NOMO-1 treated with DMSO at 0.1 percent for 48 hours (cell line): ENCODE data around the gene CCDC85A.

Source experiments
- DNase-seq: peaks from one replicate; lab custom pipeline; 2025; ENCODE audit not compliant: unreplicated experiment; lab: John Stamatoyannopoulos, UW

The CCDC85A gene

DNA sequence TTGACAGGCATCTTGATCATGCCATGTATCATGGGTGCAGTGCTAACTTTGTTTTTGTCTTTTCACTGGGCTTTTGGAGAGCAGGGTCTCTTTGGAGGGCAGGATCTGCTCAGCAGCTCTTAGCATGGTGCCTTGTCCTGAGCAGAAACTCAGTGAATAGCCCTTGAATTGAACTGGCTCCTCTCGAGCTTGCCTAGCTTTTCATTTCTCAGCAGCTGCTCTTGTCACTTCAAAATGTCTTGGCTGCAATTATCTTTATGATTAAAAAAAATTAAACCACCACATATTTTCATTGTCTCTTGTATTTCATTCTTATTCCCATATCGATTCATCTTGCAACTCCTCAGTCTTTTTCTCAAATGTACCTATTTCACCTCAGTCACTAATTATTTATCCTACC is 50.5 kb downstream of the CCDC85A start:
- no peak for DNase-seq

DNA sequence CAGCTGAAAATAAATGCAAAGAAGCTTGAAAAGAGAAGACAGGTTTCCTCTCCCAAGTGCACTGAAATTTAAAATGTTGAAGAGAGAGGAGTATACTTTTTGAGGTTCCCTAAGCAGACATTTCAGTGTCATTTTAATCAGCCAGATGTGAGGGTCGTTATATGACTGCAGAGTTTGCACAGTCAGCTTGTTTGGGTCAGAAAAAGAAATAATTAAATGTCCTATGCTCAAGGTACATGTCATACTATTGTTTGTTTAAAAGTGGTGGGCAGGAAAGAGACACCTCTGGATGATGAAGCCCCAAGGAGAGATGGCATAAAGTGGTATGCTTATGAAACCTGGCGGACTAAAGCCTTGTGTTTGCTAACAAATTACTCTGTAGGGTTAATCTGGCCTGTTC is 55.2 kb downstream of the CCDC85A start:
- no peak for DNase-seq

DNA sequence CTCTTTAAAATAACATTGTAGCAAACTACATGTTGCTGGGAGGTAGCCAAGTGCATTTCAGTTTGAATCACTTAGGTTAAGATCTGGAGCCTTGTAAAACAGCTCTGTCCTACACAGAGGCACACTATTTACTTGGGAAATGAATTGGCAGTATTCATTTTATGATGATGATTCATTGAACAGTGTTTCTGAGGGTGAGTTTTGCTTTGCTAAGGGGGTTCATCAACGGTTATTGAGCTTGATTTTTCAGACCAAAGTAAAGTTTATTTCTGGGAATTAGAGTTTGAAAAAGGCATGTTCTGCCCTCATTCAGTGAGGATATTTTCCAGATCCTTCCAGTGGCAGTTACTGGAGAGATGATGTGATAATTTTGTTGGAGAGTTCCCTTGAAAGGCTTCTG is 55.6 kb downstream of the CCDC85A start:
- DNase-seq: no peak

DNA sequence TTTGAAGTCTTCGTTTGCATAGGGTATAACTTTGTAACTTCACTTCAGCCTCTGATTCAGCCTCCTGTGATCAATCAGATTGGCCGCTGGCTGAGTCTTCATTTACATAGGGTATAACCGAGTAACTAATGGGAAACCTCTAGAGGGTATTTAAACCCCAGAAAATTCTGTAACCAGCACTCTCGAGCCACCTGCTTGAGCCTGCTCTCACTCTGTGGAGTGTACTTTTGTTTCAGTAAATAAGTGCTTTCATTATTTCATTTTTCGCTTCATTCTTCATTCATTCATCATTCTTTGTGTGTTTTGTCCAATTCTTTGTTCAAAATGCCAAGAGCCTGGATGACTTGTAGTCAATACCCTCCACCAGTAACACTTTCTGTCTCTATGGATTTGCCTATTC is 56.4 kb downstream of the CCDC85A start:
- DNase-seq: no peak

DNA sequence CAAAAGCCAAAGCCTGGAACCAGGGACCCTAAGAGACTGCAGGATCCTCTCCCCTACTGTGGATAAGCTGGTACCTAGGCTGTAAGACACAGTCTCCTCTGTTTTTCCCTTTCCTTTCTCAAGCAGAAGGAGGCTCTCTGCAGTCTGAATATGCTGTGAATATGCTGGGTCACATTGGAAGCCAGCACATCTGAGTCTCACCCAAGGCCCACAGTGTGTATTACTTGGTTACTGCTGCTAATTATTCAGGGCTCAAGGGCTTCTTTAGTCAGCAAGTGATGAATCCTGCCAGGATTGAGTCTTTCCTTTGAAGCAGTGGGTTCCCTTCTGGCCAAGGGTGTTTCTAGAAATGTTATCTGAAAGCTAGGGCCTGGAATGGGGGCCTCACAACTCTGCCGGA is 60.7 kb downstream of the CCDC85A start:
- DNase-seq: no peak

DNA sequence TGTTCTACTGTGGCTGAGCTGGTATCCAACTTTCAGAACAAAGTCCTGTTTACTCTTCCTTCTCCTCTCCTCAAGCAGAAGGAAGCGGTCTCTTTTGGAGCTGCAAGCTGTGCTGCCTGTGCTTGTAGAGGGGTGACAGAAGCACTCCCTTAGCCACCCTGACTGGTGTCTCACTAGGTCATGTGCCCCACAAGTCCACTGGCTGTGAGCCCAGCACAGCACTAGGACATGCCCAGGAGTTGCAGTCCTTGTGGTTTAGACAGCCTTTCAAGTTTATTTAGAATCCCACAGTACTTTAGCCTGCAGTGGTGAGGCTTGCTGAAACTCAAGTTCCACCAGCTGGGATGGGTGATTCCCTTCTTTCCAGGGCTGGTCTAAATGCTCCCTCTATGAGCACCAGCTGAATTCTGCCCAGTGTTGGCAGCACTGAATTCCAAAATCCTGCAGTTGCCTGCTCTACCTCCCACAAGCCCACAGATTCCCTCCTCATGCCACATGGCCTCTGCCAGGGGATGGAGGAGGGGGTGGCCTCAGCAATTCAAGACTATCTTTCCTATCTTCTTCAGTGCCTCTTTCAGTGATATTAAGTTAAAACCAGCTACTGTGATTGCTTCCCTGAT is 61.2 kb downstream of the CCDC85A start:
- DNase-seq: no peak

DNA sequence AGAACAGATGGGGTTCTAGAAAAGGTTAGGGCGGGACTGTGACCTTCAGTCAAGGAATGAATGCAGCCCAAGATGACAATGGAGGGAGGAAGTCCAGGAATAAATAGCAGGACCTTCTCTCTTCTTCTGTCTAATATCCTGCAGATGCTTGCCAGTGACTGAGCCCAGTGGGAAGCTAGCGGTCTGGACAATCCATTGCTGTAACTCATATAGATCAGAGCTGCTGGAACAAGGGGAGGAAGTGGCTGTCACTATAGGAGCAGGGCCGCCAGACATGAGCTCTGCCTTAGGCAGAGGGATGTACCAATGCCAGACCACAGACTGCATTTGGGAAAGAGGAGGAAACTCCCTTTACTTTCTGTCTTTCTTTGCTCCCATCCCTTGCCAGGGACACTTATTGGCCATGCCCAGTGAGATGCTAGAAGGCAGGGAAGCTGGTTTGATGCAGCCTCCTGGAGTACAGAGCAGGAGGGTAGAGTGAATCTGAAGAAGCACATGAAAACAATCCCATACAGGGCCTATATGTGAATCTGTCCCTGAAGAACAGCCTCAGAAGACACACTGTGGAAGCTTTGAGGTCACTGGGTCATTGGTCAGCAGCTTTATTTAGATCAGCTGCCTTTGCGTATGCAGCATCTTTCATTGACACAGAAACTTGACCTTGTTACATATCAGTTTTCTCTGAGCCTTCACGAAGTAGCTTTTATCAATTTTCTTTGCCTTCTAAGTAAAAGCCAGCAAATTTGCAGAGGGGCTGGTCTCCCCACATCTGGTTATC is 65.4 kb downstream of the CCDC85A start:
- no peak for DNase-seq

DNA sequence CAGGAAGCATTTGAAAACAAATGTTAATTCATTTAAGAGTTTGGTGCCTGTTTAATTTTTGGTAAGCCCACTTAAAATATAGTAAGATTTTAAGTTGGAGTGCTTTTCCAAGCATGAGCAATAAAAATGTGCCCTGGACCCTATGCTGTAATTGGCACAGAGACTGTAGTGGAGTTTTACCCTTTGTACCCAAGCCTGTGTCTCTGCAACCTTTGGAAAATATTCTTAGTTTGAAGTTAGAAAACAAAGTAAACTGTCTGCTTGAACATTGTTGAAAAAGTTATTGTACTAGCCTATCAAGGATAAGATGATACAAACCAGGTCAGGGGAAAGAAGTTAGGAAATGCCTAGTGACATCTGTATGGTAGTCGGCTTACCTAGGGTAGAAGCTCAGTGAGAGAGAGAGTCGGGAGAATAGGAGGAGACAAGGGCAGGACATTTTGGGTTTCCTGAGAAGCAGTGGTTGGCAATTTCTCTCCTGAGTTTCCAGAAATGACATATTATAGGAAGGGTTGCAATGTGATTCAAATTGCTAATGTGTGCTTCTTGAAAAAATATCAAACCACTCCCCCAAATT is 66.5 kb downstream of the CCDC85A start:
- no peak for DNase-seq

DNA sequence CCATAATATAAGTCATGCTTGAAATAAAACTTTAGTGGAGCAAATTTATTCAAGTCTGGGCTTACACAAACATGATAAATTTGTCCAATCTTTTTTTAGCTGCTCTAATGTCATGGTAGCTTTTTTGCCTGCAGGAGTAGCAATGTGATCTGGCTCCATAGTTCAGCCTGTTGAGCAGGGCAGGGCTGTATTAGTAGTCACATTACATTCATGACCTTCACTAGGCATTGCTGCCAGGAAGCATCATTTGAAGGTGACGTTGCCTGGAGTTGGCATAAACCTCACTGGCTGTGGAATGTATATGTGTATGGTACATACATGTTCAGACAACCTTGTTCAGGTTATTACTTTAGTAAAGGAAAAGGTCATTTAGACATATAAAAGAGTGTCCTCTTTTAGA is 76.6 kb downstream of the CCDC85A start:
- no peak for DNase-seq

DNA sequence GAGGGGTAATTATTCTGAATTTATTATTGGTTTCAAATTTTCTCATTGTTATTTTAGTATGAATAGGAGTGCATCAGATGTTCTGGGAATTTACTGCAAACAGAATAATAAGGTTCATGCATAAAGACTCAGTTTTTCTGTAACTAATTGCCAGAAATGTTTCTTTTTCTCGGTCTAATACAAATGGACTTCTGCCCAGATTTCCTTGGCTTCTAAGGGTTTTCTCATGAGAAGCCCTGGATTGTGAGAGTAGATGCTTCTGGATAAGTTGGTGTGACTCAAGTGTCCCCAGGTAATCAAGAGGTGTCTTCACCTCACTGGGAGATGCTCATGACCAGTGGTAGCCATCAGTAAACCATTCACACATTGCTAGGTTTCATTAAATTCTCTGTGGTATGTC is 78.5 kb downstream of the CCDC85A start:
- no peak for DNase-seq

DNA sequence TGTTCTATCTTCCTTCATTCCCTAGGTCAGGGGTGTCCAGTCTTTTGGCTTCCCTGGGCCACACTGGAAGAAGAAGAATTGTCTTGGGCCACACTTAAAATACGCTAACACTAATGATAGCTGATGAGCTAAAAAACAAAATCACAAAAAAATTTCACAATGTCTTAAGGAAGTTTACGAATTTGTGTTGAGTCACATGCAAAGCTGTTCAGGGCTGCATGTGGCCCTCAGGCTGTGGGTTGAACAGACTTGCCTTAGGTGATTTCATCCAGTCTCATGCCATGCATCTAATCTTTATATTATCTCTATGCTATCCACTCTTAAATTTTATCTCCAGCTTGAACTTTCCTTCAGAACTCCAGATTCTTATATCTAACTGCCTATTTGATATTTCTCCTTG is 80.1 kb downstream of the CCDC85A start:
- DNase-seq: no peak

DNA sequence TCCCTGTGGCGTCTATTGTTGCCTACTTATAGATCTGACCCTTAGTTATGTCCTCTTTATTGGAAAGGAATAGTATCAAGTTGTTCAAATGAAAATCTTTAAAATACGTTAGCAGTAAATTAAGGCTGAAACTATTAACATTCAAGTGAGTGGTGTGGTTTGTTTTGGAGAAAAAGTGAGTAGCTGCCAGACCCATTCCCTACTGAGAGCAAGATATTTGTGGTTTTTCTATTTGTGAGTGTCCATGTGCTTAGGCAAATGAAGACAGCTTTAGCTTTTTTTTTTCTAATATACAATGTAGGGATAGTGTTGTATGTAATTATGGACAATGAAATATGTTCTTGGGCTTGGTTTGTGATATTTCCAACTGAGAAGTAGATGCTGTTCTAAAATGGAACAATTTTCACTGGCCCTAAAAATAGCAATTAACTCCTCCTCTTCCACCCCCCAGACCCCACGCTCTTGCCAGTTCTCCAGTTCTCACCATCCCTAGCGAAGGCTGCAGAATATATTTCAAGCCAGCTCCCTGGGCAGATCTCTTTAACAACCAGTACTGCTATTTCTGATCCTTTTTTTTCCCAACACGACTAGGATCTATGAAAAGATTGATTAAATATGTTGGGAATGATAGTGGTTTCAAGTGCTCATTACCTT is 83.1 kb downstream of the CCDC85A start:
- no peak for DNase-seq

DNA sequence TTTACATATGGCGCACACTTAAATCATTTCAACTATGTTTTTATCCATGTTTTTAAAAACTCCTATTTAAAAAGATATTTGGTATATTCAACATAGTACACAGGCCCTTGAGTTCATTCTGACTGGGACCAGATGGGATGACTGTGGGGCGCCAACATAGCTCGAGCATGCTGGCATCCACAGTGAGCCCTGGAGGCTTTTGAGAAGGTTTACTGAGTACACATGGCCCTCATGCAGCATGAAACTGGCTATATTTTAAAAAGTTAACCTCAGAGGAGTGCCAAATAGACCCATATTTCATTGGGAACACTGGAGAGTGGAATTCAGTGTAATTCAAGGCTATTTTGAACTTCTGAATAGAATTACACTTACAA is 83.6 kb downstream of the CCDC85A start:
- no peak for DNase-seq

DNA sequence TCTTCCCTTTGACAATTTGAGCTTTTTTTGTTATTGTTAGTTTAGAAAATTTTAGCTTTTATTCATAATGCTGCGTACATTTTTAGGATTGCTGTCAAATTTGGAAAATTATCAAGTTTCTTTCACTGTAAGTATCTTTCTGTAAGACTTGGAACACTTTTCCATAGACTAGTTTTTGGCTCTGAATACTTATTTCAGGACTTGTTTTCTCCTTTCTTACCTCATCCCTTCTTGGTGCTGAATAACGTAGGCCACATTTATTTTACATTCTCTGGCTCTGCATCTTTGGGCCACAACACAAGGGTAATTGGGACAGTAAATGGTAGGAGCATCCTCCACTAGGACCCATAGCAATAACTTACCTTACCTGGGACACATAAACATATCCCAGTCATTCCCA is 85.1 kb downstream of the CCDC85A start:
- DNase-seq: no peak

DNA sequence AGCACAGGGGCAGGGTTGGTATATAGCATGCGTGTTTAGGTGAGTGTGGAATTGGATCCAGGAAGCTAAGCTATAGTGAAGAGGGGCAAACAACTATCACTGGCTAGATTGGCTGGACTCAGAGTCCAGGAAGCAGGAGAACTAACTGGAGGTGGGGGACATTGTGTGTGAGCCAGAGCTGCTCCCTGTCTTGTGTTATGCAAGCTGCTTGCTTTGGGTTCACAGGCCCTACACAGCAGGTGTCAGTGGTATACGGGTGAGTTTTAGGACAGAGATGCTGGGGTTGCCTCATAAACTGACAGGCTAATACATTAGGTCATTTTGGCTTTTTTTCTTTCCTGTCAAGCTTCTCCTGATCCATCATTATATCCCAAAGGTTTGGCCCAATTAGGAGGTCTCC is 87.5 kb downstream of the CCDC85A start:
- DNase-seq: no peak

DNA sequence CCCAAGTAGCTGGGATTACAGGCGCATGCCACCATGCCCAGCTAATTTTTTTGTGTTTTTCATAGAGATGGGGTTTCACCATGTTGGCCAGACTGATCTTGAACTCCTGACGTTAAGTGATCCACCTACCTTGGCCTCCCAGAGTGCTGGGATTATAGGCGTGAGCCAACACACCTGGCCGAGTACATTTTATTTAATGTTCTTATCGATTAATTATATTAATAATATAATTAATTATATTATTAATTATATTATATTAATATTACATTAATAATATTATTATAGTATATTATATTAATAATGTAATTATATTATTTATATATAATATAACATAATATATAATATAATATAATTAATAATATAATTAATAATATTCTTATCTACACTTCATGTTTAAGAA is 101.4 kb downstream of the CCDC85A start:
- no peak for DNase-seq

DNA sequence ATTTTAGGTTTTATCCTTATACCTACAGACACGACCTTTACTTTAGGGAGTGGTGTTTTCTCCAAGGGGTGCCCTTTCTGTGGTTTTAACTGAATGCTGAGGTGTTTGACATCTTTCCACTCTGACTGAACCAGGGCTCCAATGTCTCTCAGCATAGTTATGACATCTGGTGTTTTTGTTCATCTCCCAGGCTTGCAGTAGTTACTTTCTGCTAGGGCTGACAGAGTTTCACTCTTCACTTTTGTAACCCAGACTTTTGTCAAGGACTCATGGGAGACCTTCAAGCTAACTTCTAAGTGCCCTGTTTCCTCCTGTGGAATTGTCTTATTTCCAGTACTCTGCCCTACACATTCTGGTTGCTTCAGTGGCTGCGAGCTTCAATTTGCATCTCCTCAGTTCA is 103.1 kb downstream of the CCDC85A start:
- DNase-seq: no peak

DNA sequence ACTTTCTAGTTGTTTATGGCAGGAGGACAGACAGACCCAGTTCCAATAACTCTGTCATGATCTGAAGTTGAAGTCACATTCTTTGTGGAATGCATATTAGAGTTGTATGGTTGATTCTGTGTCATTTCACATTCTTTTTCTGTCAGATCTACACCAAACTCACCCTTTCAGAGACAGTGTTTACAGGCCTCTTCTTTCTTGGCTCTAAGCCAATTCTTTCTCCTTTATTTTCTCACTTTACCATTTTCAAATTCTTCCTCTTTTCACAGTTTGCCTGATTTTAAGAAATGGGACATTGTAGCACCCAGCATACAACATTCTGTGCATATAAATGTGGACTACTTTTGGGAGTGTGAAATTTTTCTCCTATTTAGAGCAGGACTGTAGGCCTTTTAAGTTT is 103.7 kb downstream of the CCDC85A start:
- no peak for DNase-seq

DNA sequence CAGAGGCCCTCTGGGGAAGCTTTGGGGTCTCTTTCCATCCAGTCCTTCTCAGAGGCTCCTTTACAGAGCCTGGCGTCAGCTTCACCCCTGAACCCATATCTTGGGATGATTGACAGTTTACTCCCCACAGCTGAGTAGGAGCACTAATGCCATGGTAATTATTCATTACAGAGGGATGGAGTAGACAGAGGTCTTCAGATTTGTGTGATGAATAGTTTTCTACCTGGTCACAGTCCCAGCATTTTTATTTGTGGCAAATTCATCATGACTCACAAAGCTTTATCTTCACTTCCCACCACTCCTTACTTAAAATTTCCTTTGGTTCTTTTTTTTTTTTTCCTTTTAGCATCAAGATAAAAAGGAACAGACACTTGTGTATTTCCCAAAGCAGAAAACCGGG is 104.2 kb downstream of the CCDC85A start:
- DNase-seq: no peak

DNA sequence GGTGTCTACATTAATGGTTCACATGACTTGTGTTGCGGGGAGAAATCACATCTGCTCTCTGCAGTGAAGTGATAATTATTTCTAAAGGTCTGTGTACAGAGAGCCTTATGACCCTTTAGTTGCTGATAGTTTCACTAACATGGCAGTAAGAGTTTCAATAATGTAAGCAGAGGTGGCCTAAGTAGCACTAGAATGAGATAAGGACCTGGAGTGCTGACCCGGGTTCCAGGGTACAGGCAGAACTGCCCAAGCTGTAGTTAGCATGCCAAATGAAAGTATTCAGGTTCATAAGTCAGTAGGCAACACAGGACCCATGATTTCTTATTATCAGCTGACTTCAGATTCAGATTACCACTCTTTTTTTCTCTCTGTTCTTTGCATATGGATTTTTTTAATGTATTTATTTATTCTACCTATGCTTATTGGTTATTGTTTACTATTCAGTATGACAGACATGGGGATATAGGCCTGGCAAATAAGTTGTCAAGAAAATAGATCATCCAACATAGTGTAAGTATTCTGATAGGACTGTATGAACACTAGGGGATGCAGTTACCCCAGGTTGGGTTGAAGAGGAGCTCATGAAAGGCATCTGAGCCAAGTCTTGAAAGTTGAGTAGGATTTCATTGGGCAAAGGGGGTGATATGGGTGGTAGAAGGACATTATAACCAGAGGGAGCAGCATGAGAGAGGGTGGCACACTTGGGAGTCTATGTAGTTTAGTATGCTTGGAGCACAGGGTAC is 105.2 kb downstream of the CCDC85A start:
- no peak for DNase-seq

DNA sequence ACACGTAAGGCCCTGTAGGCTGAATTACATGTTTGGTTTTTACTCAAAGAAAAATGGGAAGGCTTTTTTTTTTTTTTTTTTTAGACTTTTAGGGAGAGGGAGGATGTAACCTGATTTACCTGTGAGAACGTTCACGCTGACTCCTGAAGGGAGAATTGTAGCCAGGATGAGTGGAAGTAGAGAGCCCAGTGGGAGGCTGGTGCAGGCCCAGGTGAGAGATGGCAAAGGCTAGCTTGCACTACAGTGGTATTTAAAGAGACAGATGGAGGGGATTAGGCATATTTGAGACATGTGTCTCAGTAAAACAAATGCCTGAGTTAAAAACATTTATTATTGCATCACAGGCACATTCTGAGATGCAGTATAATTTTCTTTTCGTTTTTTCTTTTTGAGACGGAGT is 107.9 kb downstream of the CCDC85A start:
- DNase-seq: no peak

DNA sequence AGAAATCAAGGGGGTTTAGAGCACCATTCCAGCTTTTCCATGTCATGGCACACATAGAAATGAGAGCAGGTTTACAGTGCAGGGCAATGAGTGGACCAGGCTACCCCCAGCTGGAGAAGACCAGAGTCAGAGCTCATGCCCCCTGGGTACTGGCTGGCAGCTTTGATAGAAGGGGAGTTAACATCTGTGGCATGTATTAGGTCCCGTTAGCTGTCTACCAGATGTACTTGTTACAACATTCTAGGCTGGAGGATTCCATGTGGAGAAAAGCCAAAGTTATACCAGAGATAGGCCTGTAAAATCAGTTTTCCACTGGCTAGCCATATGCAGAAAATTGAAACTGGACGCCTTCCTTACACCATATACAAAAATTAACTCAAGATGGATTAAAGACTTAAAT is 109.2 kb downstream of the CCDC85A start:
- no peak for DNase-seq
